Measurements from ENCODE around the gene PCID2. TPM values are rescaled to one million over a fixed set of nuclear protein-coding genes. Genes with fewer than 3 reads are reported as not detected.

PCID2 gene
- total RNA-seq, 2 donors from 2014 or later: 46.8 to 55.4 TPM

- Histone ChIP-seq H3K4me1 (ENCODE audit: control insufficient read depth in 1 of 2, low read depth in 2 of 2) (peaks cover 12 to 27% of the 10 kb centered on the region in 2 donors), H3K36me3 (peaks cover 8% of the 10 kb centered on the region), H3K9me3 (no peaks in the 10 kb centered on the region), H3K27ac (no peak overlapping the region), H3K4me3 (no peak overlapping the region), H3K27me3 (replicated peaks; ENCODE audit: insufficient read depth) (no peaks in the 10 kb centered on the region)
- no peak for TF ChIP-seq CTCF (IDR thresholded peaks at IDR 0.05)
- no peak for ATAC-seq (ENCODE audit: insufficient number of reproducible peaks, low FRiP score, low read depth)
- DNase-seq (ENCODE audit: low spot score): no peak
Measured at GRCh38 chr13:113218586-113218985, 10.1 kb upstream of the PCID2 start.

- Histone ChIP-seq H3K9me3 (no peaks in the 10 kb centered on the region), H3K27me3 (replicated peaks; ENCODE audit: insufficient read depth) (no peaks in the 10 kb centered on the region), H3K4me1 (ENCODE audit: control insufficient read depth in 1 of 2, low read depth in 2 of 2) (peaks cover 13 to 38% of the 10 kb centered on the region in 2 donors), H3K27ac (no peak overlapping the region), H3K4me3 (no peak overlapping the region), H3K36me3 (peaks cover 8% of the 10 kb centered on the region)
- DNase-seq (ENCODE audit: low spot score) (no peak), ATAC-seq (ENCODE audit: insufficient number of reproducible peaks, low FRiP score, low read depth) (peak; percentile 55)
- no peak for TF ChIP-seq CTCF (IDR thresholded peaks at IDR 0.05)
Measured at GRCh38 chr13:113216254-113217048, 8.0 kb upstream of the PCID2 start.

- no peak for ATAC-seq (ENCODE audit: insufficient number of reproducible peaks, low FRiP score, low read depth)
- H3K27ac ChIP-seq: no peak overlapping the region
- no peak for TF ChIP-seq CTCF (IDR thresholded peaks at IDR 0.05)
- no peaks in the 10 kb centered on the region for H3K36me3 ChIP-seq
- no peak overlapping the region for H3K4me3 ChIP-seq
- peaks cover 28 to 57% of the 10 kb centered on the region in 2 donors for H3K4me1 ChIP-seq (ENCODE audit: control insufficient read depth in 1 of 2, low read depth in 2 of 2)
- no peaks in the 10 kb centered on the region for H3K9me3 ChIP-seq
- H3K27me3 ChIP-seq (replicated peaks; ENCODE audit: insufficient read depth): no peaks in the 10 kb centered on the region
- DNase-seq (ENCODE audit: low spot score): no peak
Measured at GRCh38 chr13:113211774-113212173, 3.3 kb upstream of the PCID2 start.

- ATAC-seq (ENCODE audit: insufficient number of reproducible peaks, low FRiP score, low read depth): no peak
- Histone ChIP-seq H3K4me1 (ENCODE audit: control insufficient read depth in 1 of 2, low read depth in 2 of 2) (peaks cover 23 to 57% of the 10 kb centered on the region in 2 donors), H3K27ac (no peak overlapping the region), H3K4me3 (peak overlapping the region; percentile 82), H3K27me3 (replicated peaks; ENCODE audit: insufficient read depth) (no peaks in the 10 kb centered on the region), H3K36me3 (no peaks in the 10 kb centered on the region), H3K9me3 (no peaks in the 10 kb centered on the region)
- DNase-seq (ENCODE audit: low spot score): no peak
- no peak for TF ChIP-seq CTCF (IDR thresholded peaks at IDR 0.05)
Measured at GRCh38 chr13:113210833-113211232, 2.4 kb upstream of the PCID2 start.

- TF ChIP-seq CTCF (IDR thresholded peaks at IDR 0.05): no peak
- DNase-seq (ENCODE audit: low spot score) (no peak), ATAC-seq (ENCODE audit: insufficient number of reproducible peaks, low FRiP score, low read depth) (peak; percentile 18)
- Histone ChIP-seq H3K27ac (peak overlapping the region; percentile 78 to 80), H3K36me3 (no peaks in the 10 kb centered on the region), H3K4me3 (peak overlapping the region; percentile 82), H3K4me1 (ENCODE audit: control insufficient read depth in 1 of 2, low read depth in 2 of 2) (peaks cover 22 to 59% of the 10 kb centered on the region in 2 donors), H3K9me3 (no peaks in the 10 kb centered on the region), H3K27me3 (replicated peaks; ENCODE audit: insufficient read depth) (no peaks in the 10 kb centered on the region)
Measured at GRCh38 chr13:113209759-113210421, 1.4 kb upstream of the PCID2 start.
